Neuronal stem cell (in vitro differentiated cells): Measurements from ENCODE around the gene SYNPO.

Experiments used
- DNase-seq: peaks from one replicate; pipeline ENCODE4 v3.0.0-alpha.2; 2013; ENCODE audit warnings: low spot score
- H2AFZ ChIP-seq: one replicate; pipeline ENCODE4 v1.6.1; 2013; ENCODE audit warnings: mild to moderate bottlenecking, low read length, inconsistent platforms
- H2AK5ac ChIP-seq: 2 replicates; pipeline ENCODE4 v1.6.1; 2013; ENCODE audit warnings: low read depth, mild to moderate bottlenecking, inconsistent platforms, low read length, moderate library complexity, mixed read lengths
- H2BK120ac ChIP-seq: 2 replicates; pipeline ENCODE4 v1.6.1; 2013; ENCODE audit warnings: low read depth, mild to moderate bottlenecking, inconsistent platforms, low read length, moderate library complexity, mixed read lengths
- H2BK12ac ChIP-seq: one replicate; pipeline ENCODE4 v1.6.1; 2013; ENCODE audit warnings: low read length, inconsistent platforms
- H2BK15ac ChIP-seq: 2 replicates; pipeline ENCODE4 v1.6.1; 2013; ENCODE audit warnings: mild to moderate bottlenecking, low read length, inconsistent platforms, mixed read lengths
- H2BK5ac ChIP-seq: one replicate; pipeline ENCODE4 v1.6.1; 2013; ENCODE audit warnings: inconsistent platforms, mild to moderate bottlenecking, low read length, moderate library complexity
- H3K14ac ChIP-seq: one replicate; pipeline ENCODE4 v1.6.1; 2013; ENCODE audit warnings: low read length, inconsistent platforms
- H3K18ac ChIP-seq: 2 replicates; pipeline ENCODE4 v1.6.1; 2013; ENCODE audit warnings: low read length, inconsistent platforms
- H3K23ac ChIP-seq: 2 replicates; pipeline ENCODE4 v1.6.1; 2013; ENCODE audit warnings: low read depth, mild to moderate bottlenecking, mixed read lengths, low read length, inconsistent platforms; ENCODE audit not compliant: poor library complexity
- H3K27ac ChIP-seq: replicated peaks from 3 replicates; pipeline ENCODE4 v1.5.1; 2013; ENCODE audit warnings: low read length, inconsistent platforms
- H3K27me3 ChIP-seq, 3 experiments: 2 replicates each; pipeline ENCODE4 v1.6.1; 2013; ENCODE audit warnings: low read length in 3 of 3, mild to moderate bottlenecking in 2 of 3, inconsistent platforms in 1 of 3, low read depth in 1 of 3, mixed read lengths in 1 of 3, moderate library complexity in 1 of 3; ENCODE audit not compliant: control insufficient read depth in 3 of 3, insufficient read depth in 3 of 3
- H3K36me3 ChIP-seq, 2 donors: replicated peaks in 1 of 2; 2 replicates each; pipeline ENCODE4 v1.6.1; 2013; ENCODE audit warnings: low read length in 2 of 2; ENCODE audit not compliant: control insufficient read depth in 2 of 2, insufficient read depth in 2 of 2
- H3K4ac ChIP-seq: 2 replicates; pipeline ENCODE4 v1.6.1; 2013; ENCODE audit warnings: inconsistent platforms, mild to moderate bottlenecking, low read length, moderate library complexity
- H3K4me1 ChIP-seq, 2 donors: 1 replicate in 1 of 2; 2 replicates in 1 of 2; pipeline ENCODE4 v1.6.1; 2013; ENCODE audit warnings: low read length in 2 of 2, low read depth in 1 of 2; ENCODE audit not compliant: control insufficient read depth in 2 of 2, insufficient read depth in 1 of 2
- H3K4me2 ChIP-seq: one replicate; pipeline ENCODE4 v1.6.1; 2013; ENCODE audit warnings: mild to moderate bottlenecking, low read length, inconsistent platforms; ENCODE audit not compliant: insufficient read depth, poor library complexity, severe bottlenecking
- H3K4me3 ChIP-seq, 2 donors: 2 replicates each; pipeline ENCODE4 v1.5.1; 2013; ENCODE audit warnings: low read length in 2 of 2, mild to moderate bottlenecking in 2 of 2, inconsistent platforms in 1 of 2, moderate library complexity in 1 of 2
- H3K79me1 ChIP-seq: one replicate; pipeline ENCODE4 v1.6.1; 2013; ENCODE audit warnings: low read depth, mild to moderate bottlenecking, inconsistent platforms, low read length, moderate library complexity
- H3K9ac ChIP-seq: one replicate; pipeline ENCODE4 v1.6.1; 2013; ENCODE audit warnings: mild to moderate bottlenecking, low read depth, low read length, inconsistent platforms; ENCODE audit not compliant: poor library complexity
- H3K9me3 ChIP-seq, 2 donors: replicated peaks in 1 of 2; 2 replicates each; pipeline versions ENCODE3 to v1.6.1; 2013; ENCODE audit warnings: low read length in 2 of 2, mild to moderate bottlenecking in 2 of 2, inconsistent platforms in 1 of 2, low read depth in 1 of 2, mixed read lengths in 1 of 2, moderate library complexity in 1 of 2; ENCODE audit not compliant: control insufficient read depth in 2 of 2, insufficient read depth in 1 of 2
- H4K8ac ChIP-seq: one replicate; pipeline ENCODE4 v1.6.1; 2013; ENCODE audit warnings: low read depth, mild to moderate bottlenecking, inconsistent platforms, low read length, moderate library complexity
- H4K91ac ChIP-seq: one replicate; pipeline ENCODE4 v1.6.1; 2013; ENCODE audit warnings: low read length, low read depth, mild to moderate bottlenecking, inconsistent platforms; ENCODE audit not compliant: poor library complexity
- WGBS, 2 donors: extraction: QIAGEN DNeasy Blood & Tissue Kit; methylation state at CpG; one replicate each; pipeline ENCODE4 v1.1.7; 2013; ENCODE audit warnings: missing lambda C conversion rate in 2 of 2, mixed read lengths in 1 of 2; ENCODE audit not compliant: insufficient read length in 2 of 2, insufficient replicate concordance in 1 of 2; ENCODE audit errors: extremely low coverage in 2 of 2; 5-methylcytosine and 5-hydroxymethylcytosine counted together

Gene SYNPO

DNA sequence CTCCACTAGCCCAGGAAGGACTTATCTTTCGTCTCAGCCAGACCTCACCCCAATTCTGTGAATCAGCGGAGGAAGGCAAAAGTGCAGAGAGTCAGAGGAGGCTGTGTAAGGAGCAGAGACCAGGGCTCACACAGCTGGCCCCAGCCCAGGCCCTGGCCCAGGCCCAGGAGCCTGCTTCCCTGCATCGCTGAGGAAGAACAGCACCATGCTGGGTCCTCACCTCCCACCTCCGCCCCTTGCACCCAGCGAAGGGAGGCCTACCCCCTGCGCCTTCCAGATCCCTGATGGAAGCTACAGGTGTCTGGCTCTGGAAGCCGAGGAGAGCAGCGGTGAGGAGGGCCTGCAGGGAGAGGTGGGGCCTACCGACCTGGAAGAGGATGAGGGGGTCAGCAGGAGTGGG, 22.3 kb upstream of the SYNPO start:
- Histone ChIP-seq H4K91ac (no peak overlapping the region), H4K8ac (no peak overlapping the region)

DNA sequence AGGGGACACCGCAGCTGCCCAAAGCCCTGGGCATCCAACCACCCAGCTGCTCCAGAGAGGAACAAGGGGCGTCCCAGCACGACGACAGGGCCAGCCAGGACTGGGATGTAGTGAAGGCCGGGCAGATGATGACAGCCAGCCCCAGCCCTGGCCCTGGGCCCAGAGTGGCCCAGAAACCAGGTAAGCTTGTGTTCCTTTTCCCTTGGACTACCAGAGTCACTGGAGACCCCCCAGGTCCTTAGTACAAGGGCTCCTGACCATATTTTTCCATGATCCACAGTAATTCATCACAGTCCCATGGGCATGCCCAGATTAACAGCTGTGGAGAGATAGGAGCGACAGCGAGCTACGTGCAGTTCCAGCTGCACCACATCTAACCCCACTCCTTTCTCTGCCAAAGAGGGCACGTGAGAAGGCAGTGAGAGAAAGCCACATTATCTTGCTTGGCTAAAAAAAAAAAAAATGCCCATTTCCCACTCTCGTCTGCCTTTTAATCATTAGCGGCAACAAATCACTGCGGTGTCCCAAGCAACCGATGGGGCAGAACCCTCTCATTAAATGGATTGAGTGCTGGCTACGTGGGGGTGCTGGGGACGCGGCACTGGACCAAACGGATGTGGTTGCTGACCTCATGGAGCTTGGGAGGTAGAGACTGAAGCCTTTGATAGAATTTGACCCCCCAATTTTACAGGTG, 21.7 kb upstream of the SYNPO start:
- Histone ChIP-seq H2BK5ac (no peak overlapping the region), H2AK5ac (peak overlapping the region; percentile 36), H3K4me1 (peaks cover 22 to 43% of the 10 kb centered on the region in 2 donors), H3K36me3 (no peaks in the 10 kb centered on the region), H3K18ac (peak overlapping the region; percentile 39), H3K9ac (no peak overlapping the region), H3K4ac (no peak overlapping the region), H2AFZ (no peak overlapping the region), H3K9me3 (no peaks in the 10 kb centered on the region), H2BK12ac (no peak overlapping the region), H2BK120ac (no peak overlapping the region), H4K91ac (no peak overlapping the region), H3K79me1 (no peaks in the 10 kb centered on the region), H2BK15ac (no peak overlapping the region), H3K27me3 (peaks cover 0 to 51% (median 0%) of the 10 kb centered on the region in 3 experiments), H3K27ac (no peak overlapping the region), H3K14ac (no peak overlapping the region), H3K23ac (no peak overlapping the region), H3K4me3 (no peak overlapping the region), H4K8ac (no peak overlapping the region), H3K4me2 (no peak overlapping the region)
- WGBS, 2 donors, result no CpG with 5 or more reads among the region's 17 CpGs
- no peak for DNase-seq

More for the DNA sequence above, 22.3 kb upstream of the SYNPO start:
- Histone ChIP-seq H2AFZ (peak overlapping the region; percentile 17), H2BK120ac (no peak overlapping the region), H3K4me2 (no peak overlapping the region), H3K9me3 (no peaks in the 10 kb centered on the region), H3K18ac (peak overlapping the region; percentile 39), H3K9ac (no peak overlapping the region), H2AK5ac (peak overlapping the region; percentile 36), H3K79me1 (no peaks in the 10 kb centered on the region), H3K23ac (no peak overlapping the region), H2BK15ac (no peak overlapping the region), H3K4me1 (peaks cover 19 to 39% of the 10 kb centered on the region in 2 donors), H3K4ac (no peak overlapping the region), H3K27ac (no peak overlapping the region), H3K14ac (no peak overlapping the region), H2BK5ac (no peak overlapping the region), H3K4me3 (no peak overlapping the region), H3K36me3 (no peaks in the 10 kb centered on the region), H3K27me3 (peaks cover 0 to 45% (median 0%) of the 10 kb centered on the region in 3 experiments), H2BK12ac (no peak overlapping the region)
- no peak for DNase-seq
- WGBS, 2 donors, result no CpG with 5 or more reads among the region's 9 CpGs

DNA sequence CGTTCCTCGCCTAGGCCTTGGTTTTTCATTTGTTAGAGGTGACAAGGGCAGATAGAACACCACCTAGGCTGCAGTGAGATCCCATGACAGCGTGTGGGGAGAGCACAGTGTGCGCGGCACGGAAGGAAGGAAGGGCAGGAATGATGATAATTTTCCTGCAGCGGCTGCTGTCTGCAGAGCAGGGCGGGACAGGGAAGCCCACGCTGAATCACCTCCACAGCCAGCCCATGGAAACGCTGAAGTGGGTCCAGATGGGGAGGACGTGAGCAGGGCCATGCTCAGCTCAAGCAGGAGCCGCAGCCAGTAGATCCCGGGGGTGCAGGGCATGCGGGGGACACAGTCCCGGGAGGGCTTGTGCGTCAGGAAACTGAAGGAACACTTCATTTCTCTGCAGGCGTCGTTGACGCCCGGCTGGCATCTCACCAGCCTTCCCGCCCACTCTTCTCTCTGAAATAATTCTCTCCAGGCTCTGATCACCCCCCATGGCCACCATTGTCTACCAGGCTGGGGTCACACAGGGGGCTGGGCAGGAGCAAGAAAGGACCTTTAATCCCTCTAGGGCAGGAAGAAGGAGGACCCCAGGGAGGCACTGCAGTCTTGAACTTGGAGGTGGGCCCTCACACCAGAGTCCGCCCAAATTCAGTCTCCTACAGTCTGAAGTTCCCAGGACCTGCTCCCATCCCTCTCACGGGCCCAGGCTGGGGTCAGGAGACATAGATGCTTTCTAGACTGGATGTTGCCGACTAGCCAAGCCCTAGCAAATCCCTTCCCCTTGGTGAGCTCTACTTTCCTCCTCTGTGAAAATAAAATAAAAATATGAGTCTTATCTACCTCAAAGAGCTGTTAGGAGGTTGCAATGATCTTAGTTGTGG, 20.9 kb upstream of the SYNPO start:
- no peak overlapping the region for H3K4me3 ChIP-seq
- no peak overlapping the region for H3K4me2 ChIP-seq
- peaks cover 23 to 49% of the 10 kb centered on the region in 2 donors for H3K4me1 ChIP-seq
- H4K8ac ChIP-seq, result no peak overlapping the region
- H4K91ac ChIP-seq, result no peak overlapping the region
- no peaks in the 10 kb centered on the region for H3K9me3 ChIP-seq
- H2BK12ac ChIP-seq, result peak overlapping the region; percentile 14
- H3K27me3 ChIP-seq, result peaks cover 0 to 56% (median 0%) of the 10 kb centered on the region in 3 experiments
- H3K36me3 ChIP-seq, result no peaks in the 10 kb centered on the region
- H3K27ac ChIP-seq, result no peak overlapping the region
- DNase-seq, result no peak
- H3K18ac ChIP-seq, result peak overlapping the region; percentile 38
- H3K9ac ChIP-seq, result no peak overlapping the region
- H2AK5ac ChIP-seq, result peak overlapping the region; percentile 36
- no CpG with 5 or more reads among the region's 24 CpGs for WGBS, 2 donors
- no peak overlapping the region for H3K14ac ChIP-seq
- no peak overlapping the region for H3K4ac ChIP-seq
- H3K79me1 ChIP-seq, result no peaks in the 10 kb centered on the region
- peak overlapping the region; percentile 33 for H3K23ac ChIP-seq
- H2BK120ac ChIP-seq, result no peak overlapping the region
- H2BK5ac ChIP-seq, result no peak overlapping the region
- H2BK15ac ChIP-seq, result no peak overlapping the region
- H2AFZ ChIP-seq, result peak overlapping the region; percentile 10

DNA sequence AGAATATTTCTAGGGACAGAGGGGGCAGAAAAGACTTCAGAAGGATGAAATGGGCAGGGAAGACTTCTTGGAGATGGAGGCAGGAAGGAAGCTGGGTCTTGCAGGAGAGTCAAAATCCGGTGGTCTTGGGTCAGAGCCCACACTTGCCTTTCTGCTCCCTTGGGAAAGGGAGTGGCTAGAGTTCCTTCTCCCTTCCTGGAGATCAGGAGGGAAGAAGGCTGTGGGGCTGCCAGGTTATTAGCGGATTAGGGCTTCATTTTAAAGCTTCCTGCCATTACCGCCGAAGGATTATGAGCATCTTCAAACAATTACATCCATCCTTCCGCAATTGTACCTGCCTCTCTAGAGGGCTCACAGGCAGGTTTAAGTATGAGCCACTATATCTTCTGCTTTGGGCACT, 19.2 kb upstream of the SYNPO start:
- no CpG with 5 or more reads among the region's 5 CpGs for WGBS, 2 donors
- Histone ChIP-seq H3K4ac (no peak overlapping the region), H3K9ac (no peak overlapping the region), H2AFZ (no peak overlapping the region), H3K4me1 (peaks cover 21 to 38% of the 10 kb centered on the region in 2 donors), H3K14ac (no peak overlapping the region), H2AK5ac (no peak overlapping the region), H2BK5ac (no peak overlapping the region), H3K27ac (no peak overlapping the region), H3K36me3 (no peaks in the 10 kb centered on the region), H3K27me3 (peaks cover 2 to 64% (median 7%) of the 10 kb centered on the region in 3 experiments), H3K18ac (no peak overlapping the region), H4K8ac (no peak overlapping the region), H3K9me3 (no peaks in the 10 kb centered on the region), H2BK15ac (no peak overlapping the region), H2BK12ac (no peak overlapping the region), H3K4me3 (no peak overlapping the region), H4K91ac (no peak overlapping the region), H3K79me1 (no peaks in the 10 kb centered on the region), H3K4me2 (no peak overlapping the region), H2BK120ac (no peak overlapping the region), H3K23ac (no peak overlapping the region)
- DNase-seq, result no peak
